ENCODE data around the gene CYP2W1.
"Not testable (repeated sequence)": the region's sequence is repeated elsewhere in the genome, so short reads cannot be mapped to it uniquely, and the experiment has no call there.

Gene CYP2W1

DNA sequence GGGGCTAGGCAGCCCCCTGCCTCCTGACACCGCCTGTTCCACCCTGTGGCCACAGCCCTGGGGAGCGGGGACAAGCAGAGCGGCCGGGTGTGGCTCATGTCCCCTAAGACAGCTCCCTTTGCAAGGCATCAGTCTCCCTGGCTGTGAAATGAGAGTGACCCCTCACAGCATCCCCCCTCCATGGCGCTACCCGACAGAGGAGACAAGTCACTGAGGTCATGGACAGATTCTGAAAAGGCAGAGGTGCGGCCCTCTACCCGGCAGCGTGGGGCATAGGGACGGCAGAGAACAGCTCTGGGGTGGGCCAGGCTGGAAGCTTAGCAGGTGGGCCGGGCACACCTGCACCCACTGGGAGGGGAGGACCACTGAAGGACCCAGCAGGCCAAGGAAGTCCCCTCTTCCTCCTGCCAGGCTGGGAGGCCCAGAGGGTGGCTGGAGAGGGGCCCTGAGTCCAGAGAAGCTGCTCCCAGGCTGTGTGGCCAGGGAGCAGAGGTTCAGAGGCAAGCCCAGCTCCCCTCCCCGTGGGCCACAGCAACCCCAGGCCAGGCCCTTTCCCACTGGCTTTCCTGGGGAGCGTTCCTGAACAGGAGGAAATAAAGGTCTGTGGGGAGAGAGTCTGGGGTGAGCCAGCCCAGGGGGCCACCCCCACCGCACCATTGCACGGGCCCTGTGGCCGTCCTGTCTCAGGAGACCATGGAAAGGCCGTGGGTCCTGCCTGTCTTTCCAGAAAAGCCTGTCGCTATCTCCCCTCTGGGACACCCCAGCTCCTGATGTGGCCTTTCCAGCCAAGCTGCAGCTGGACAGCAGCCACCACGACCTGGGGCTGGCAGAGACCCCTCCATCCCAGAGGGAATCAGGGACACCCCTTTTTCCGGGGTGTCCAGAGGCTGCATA, 30.2 kb upstream of the CYP2W1 start:
- DNase-seq (ENCODE audit: low read depth): no peak

DNA sequence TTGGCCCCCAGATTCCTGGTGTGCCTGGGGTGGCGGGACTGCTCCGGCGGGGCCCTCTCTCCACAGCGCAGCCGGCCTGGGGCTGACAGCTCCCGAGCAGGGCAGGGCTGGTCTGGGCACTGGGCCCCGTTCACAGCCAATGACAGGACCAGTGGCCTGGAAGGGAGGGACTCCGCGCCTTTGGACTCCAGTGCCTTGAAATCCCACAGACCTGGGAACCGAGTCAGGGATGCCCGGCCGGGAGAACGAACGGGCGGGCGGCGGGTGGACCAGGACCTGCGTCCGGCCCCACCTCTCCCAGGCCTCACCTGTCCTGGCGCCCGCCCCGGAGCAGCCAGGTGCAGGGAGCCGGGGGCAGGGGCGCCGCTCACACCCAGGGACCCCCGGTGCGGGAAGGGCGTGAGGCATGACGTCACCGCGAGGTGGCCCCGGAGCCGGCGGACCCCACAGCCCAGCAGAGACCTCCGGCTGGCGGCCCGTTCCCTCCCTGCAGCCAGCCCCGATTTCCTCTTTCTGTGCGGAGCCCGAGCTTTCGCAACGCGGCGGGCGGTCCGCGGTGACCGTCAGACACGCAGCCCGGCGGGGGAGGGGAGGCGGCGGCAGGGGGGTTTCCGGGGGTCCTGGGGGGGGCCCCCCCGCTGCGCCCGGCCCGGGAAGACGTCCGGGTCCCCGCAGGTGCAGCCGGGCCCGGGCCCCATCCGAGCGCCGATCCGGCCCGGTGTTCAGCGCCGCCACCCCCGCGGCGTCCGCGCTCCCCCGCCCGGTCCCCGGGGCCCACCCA, 29.2 kb upstream of the CYP2W1 start:
- no peak for DNase-seq (ENCODE audit: low read depth)

DNA sequence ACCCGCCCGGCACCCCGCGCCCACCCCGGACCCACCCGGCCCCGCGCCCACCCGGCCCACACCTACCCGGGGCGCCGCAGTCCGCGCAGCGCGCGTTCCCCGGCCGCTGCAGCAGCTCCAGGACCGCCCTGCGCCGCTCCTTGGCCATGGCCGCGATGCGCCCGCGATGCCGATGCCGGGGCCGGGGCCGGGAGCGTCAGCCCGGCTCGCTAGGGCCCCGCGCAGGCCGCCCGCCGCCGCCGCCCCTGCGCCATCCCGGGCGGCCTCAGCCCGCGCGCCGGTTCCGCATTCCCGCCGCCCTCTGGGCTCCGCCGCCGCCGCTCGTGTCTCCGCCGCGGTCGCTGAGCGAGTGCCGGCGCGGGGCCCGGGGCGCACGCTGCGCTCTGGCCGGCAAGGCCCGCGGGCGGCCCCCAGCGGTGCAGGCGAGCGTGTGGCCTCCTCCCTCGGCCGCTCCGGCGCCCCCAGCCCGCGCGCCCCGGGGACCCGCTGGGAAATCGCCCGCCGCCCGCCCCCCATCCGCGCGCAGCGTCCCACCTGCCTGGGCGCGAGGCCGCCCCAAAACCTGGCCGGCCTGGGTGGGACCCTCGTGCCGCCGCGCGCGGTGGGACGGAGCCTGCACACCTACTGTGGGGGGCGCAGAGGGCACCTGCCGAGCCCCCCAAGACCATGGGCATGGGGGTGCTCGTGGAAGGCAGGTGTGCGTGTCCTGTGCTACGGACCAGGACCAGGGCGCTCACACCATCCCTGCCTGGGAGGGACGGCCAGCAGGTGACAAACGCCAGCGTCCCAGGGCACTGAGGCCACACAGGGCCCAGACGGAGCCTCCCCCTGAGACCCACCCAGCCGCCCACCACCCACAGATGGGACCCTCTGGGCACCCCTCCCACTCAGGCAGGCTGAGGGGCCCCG, 28.4 kb upstream of the CYP2W1 start, which contains the start of gene ADAP1:
ADAP1 (minus strand) TSS at position 351 of the 909 bp plus-strand sequence; CDS start at position 148, 203 bp downstream.
- DNase-seq (ENCODE audit: low read depth): no peak

DNA sequence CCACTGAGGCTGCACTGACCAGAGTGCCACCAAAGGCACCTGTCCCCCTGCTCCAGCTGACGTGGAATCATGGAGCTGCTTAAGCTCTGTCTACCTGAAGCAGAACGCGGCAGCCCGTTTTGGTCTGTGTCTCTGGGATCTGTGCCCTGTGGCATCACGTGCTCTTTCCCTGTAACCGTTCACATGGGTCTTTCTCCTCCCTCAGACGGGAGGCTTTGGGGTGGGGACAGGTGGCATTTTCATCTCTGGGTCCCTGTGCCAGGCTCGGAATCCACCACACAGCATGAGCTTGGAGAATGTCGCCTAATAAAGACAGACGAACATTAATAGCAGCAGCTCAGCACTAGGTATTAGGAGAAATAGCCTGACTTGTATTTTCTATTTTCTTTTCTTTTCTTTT, 26.9 kb upstream of the CYP2W1 start:
- DNase-seq (ENCODE audit: low read depth): no peak

DNA sequence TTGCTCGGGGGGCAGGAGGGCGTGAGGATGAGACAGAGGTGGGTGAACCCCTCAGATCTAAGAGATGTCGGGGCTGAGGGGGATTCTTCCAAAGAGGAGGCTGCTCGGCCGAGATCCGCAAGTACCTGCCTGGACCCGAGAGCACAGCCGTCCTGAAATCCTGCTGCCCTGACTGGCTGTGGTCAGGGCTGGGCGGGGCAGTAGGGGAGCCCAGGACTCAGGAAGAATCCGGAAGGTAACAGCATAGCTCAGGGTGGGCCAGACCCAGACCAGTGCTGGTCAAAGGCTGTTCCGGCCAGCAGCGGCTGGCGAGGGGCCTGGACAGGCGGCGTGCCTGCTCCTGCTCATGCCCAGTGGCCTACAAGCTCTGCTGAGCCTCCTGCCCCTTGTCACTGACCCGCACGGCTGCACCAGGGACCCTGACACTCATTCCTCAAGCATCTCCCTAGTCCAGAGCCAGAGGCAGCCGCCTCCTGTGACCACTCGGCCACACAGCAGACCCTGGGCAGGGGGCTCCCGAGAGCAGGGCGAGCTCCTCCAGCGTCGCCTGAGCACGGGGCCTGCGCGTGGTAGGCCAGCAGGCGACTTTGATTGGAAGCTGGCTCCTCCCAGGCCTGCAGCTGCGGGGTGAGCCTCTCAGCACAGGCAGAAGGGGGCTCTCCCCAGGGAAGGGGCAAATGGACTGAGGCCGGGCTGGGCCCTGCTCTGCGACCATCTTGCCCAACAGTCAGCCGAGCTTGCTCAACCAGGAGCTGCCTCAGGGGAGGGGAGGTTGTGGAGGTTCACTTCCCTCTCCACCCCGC, 25.4 kb upstream of the CYP2W1 start:
- no peak for DNase-seq (ENCODE audit: low read depth)

DNA sequence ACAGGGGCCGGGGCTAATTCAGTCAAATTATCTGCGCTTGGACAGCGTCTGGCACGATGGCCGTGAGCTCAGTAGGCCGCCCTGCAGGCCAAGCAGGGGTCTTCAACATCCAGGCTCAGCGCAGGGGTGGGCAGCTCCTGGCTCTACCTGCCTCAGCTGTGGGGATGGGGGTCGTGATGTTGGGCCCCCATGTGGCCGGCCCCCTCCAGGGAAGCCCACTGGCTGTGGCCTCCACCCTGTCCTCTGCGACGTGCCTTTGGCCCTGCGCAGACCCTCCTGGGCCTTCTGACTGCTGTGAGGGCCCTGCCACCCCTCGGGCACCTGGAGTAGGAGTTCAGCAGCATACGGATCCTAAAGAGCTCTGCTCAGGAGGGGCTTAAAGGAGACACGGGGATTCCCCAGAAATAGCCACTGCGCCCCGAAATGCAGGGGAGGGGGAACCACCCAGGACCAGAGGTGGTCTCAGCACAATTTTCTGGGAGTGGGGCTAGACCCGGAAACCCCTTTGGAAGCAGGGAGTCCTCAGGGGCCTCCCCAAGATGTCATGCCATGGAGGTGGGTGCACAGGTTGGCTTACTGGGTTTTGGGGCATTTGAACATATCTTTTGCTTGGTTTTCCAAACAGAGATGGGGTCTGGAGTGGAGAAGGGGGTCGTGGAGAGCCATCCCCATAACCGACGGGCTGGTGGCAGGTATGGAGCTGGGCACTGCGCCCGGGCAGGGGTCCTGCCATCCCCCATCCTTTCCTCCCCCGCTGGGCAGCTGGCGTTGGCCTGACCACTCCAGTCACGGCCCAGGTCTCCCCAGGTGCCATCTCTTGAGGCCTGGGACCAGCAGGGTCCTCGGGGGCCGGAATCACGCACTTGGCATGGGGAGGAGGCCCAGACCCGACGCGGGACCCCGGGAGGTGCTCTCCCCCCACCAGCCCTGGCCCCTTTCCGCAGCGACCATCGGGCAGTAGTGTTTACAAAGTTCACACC, 24.5 kb upstream of the CYP2W1 start:
- no peak for DNase-seq (ENCODE audit: low read depth)

DNA sequence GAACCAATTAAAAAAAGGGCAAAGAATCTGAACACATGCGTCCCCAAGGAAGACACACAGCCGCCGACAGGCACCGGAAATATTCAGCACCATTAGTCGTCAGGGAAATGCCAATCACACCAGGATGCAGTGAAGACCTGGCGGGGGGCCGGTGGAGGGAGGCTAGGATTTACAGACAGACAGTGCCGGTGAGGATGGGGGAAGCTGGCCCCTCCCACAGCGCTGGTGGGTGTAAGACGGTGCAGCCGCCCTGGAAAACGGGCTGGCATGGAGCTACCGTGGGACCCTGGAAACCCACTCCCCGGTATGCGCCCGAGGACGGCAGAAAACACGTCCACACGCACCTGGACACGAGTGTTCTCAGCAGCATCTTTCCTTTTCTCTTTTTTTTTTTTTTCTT, 23.7 kb upstream of the CYP2W1 start:
- no peak for DNase-seq (ENCODE audit: low read depth)

DNA sequence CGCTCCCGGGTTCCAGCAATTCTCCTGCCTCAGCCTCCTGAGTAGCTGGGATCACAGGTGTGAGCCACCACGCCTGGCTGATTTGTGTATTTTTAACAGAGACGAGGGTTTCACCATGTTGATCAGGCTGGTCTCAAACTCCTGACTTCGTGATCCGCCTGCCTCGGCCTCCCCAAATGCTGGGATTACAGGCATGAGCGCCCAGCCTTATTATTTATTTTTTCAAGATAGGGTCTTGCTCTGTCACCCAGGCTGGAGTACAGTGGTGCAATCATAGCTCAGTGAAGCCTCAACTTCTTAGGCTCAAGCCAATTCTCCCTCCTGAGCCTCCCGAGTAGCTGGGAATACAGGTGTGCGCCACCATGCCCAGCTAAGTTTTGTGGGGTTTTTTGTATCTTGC, 23.2 kb upstream of the CYP2W1 start:
- DNase-seq (ENCODE audit: low read depth): not testable (repeated sequence)

DNA sequence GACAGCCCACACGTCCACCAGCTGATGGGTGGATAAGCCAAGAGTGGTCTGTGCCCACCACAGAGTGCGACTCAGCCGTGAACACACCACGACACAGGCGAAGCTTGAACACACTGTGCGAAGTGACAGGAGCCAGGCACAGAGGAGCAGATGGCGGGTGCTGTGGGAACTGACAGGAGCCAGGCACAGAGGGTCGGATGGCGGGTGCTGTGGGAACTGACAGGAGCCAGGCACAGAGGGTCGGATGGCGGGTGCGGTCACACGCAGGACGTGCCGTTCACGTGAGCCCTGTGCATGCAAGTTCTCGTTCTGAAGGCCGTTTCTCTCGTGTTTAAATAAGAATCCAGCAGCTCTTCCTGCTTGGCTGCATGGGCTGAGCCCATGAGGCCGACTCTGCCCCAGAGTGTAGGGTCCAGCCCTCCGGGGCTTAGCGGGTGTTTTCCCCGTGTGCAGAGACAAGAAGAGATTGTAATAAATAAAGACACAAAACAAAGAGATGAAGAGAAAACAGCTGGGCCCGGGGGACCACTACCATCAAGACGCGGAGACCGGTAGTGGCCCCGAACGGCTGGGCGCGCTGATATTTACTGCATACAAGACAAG, 22.6 kb upstream of the CYP2W1 start:
- DNase-seq (ENCODE audit: low read depth): no peak

DNA sequence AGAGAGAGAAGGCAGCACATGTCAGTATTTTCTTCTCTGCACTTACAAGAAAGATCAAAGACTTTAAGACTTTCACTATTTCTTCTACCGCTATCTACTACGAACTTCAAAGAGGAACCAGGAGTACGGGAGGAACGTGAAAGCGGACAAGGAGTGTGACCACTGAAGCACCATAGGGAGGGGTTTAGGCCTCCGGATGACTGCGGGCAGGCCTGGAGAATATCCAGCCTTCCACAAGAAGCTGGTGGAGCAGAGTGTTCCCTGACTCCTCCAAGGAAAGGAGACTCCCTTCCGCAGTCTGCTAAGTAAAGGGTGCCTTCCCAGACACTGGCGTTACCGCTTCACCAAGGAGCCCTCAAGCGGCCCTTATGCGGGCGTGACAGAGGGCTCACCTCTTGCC, 22.0 kb upstream of the CYP2W1 start:
- not testable (repeated sequence) for DNase-seq (ENCODE audit: low read depth)

DNA sequence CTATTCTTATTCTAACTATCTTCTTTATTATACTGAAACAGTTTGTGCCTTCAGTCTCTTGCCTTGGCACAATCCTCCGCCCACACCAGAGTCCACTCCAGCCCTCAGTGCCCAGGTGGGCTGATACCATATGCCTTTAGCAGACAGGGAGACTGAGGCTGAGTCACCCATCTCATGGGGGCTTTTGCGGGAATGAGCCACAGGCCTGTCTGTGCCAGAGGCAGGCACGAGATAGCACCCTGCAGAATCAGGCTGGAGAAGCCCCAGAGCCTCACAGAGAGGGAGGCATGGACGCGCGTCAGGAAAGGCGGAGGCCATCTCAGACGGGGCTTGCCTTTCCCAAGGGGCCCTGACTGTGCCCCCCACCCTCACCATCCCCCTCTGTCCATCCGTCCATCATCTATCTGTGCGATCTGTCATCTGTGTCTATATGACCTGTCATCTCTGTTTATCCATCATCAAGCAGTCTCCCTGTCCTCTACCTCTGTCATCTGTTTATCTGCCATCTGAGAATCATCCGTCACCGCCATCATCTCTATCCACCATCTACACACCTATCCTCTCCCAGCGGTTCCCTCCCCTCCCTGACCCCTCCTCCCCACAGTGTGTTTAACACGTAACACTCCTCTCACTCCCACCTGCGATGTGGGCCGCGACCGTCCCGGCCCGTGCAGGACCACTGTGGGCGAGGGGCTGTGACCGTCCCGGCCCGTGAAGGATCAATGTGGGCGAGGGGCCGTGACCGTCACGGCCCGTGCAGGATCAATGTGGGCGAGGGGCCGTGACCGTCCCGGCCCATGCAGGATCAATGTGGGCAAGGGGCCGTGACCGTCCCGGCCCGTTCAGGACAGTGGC, 21.2 kb upstream of the CYP2W1 start:
- DNase-seq (ENCODE audit: low read depth): no peak

DNA sequence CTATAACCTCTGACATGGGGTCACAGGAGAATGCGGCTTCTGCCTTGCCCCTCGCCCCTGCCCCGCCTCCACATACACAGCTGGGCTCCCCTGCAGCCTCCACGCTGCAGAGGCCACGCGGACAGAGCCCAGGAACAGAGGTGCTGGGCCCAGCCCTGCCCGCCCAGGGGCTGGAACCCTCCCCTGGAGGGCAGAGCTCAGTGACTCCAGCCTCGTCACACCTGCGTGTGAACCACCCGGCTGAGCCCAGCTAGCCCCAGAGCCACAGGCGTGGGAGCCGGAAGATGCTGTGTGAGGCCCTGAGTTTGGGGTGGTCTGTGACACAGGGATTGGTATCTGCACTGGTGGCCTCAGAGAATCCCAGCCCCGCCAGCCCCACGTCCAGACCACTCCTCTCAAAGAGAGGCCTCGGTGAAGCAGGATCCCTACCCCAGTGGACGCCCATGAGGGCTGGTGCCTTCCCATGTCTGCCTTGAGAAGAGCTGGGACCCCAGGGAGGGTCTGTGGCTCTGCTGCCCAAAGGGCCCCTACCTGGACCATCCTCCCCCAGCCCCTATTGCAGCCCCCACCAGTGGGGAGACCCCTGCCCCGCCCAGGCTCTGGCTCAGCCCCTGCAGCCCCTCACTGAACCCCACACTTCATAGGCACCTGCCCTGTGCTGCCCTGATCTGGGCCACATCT, 20.4 kb upstream of the CYP2W1 start:
- DNase-seq (ENCODE audit: low read depth): no peak

DNA sequence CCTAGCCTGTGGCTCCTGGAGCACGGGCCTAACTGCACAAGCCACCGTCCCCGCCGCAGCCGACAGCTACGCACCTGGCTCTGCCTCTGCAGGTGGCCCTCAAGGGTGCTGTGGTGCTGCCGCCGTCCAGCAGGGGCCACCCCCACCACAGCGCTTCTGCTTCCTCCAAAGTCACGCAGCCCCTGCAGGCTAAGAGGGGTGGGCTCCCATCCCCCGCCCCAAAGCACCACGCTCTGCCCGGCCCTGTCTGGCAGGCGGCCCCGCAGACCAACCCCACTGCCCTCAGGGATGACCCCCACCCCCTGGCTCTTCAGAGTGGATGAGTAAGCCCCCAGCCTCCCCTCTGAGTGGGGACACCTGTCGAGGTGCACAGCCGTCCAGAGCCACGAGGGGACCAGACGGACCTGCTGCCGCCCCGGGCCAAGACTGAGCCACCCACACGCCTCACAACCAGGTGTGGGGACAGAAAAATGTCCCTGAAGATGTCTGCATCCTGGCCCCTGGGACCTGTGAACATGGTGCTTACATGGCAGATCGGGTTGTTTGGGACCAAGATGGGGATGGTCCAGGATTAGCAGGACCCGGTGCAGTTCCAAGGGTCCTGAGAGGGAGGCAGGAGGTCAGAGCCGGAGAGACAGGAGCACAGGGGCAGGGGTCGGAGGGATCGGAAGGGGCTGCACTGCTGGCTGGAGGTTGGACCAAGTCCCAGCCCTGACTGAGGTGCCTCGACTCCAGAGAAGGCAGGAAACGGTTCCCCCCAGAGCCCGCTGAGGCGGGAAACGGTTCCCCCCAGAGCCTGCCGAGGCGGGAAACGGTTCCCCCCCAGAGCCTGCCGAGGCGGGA, 19.5 kb upstream of the CYP2W1 start:
- no peak for DNase-seq (ENCODE audit: low read depth)

DNA sequence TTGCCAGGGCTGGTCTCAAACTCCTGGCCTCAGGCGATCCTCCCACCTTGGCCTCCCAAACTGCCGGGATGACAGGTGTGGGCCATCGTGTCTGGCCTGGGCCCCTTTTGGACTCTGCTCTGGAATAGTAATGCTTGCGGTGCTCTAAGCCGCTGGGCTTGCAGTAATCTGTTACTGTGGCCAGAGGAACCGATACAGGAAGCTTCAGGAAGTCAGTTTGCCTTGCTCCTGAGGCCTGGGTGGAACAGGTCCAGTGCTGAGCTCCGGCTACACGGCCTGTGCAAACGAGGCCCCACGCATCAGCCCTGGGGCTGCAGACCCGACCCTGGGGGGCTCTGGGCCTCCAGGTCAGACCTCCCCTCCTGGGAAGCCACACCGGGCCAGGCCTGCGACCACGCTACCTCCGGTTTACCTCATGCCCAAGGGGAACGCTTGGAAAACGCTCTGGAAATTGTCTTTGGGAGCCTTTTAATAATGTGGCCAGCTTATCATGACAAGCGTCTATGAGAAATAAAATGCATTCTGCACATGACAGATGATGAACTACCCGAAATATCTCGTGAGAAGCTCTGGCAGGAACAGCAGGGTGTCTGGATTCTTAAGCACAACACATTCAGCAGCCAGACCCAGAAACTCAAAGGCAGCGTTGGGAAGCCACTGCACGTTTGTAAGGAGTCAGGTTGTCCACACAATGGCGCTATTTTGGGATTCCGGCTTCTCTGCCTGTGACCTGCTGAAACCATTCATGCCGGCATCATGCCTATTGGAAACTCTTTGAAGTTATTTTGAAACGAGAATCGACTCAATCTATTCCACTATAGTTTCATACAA, 18.4 kb upstream of the CYP2W1 start:
- DNase-seq (ENCODE audit: low read depth): peak; percentile 35

DNA sequence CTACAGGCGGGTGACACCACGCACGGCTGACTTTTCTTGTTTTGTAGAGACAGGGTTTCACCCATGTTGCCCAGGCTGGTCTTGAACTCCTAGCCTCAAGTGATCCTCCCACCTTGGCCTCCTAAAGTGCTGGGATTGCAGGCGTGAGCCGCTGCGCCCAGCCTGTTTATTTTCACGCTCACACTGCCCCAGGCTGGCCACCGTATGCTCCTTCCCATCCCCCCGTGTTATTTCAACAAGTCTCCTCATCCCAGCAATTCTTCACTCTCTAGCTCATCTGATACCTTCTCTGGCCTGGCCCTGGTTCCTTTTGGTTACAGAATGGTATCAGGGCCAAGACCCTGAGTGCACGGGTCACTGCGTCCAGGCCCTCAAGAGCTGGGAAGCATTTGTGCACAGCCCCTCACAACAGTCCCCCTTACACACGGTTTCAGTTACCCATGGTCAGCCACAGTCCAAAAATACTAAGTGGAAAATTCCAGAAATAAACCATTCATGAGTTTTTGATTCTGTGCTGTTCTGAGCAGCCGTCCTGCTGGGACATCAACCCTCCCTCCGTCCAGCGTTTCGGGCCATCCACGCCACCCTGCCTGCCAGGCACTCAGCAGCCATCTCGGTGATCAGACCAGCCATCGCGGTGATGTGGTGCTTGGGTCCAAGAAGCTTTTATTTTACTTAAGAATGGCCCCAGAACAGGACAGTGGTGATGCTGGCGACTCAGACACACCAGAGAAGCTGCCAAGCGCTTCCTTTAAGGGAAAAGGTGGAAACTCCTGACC, 16.5 kb upstream of the CYP2W1 start:
- DNase-seq (ENCODE audit: low read depth): no peak
